Large intestine (tissue), 3 donors: ENCODE measurements around the gene PMP22. TPM values are rescaled to one million over a fixed set of nuclear protein-coding genes. Genes with fewer than 3 reads are reported as not detected.

Source experiments
- DNase-seq, 2 donors: peaks; one replicate each; pipeline versions ENCODE4 v3.0.0 to v3.0.0-alpha.2; 2013
- H3K27ac ChIP-seq: one replicate; pipeline ENCODE4 v1.5.1; 2013; ENCODE audit warnings: low read length
- H3K27me3 ChIP-seq: 2 replicates; pipeline ENCODE4 v1.6.1; 2013; ENCODE audit warnings: low read length; ENCODE audit not compliant: control insufficient read depth, insufficient read depth
- H3K36me3 ChIP-seq: 2 replicates; pipeline ENCODE4 v1.6.1; 2013; ENCODE audit warnings: low read length; ENCODE audit not compliant: control insufficient read depth, insufficient read depth
- H3K4me1 ChIP-seq: one replicate; pipeline ENCODE4 v1.6.1; 2013; ENCODE audit warnings: low read length; ENCODE audit not compliant: control insufficient read depth, insufficient read depth
- H3K4me3 ChIP-seq: one replicate; pipeline ENCODE4 v1.5.1; 2013; ENCODE audit warnings: low read length
- H3K9me3 ChIP-seq: one replicate; pipeline ENCODE4 v1.6.1; 2013; ENCODE audit warnings: mild to moderate bottlenecking, low read depth, low read length, moderate library complexity; ENCODE audit not compliant: control insufficient read depth
- WGBS: methylation state at CpG from one replicate; pipeline ENCODE4 v1.1.5; 2013; ENCODE audit warnings: low lambda C conversion rate; ENCODE audit not compliant: insufficient coverage; 5-methylcytosine and 5-hydroxymethylcytosine counted together
- polyA plus RNA-seq: library from polyadenylated mRNA; unstranded; fragments of 120-200 nt; gene quantifications from one replicate; pipeline ENCODE4 v1.2.1, GENCODE V29; 2013

Gene PMP22
- polyA plus RNA-seq, 1 donor, result 74.0 TPM

GRCh38 chr17:15293558-15293957, 28.4 kb upstream of the PMP22 start:
- no peak overlapping the region for H3K27ac ChIP-seq
- no peaks in the 10 kb centered on the region for H3K36me3 ChIP-seq
- H3K4me3 ChIP-seq, result no peak overlapping the region
- no CpG with 5 or more reads among the region's 3 CpGs for WGBS
- no peaks in the 10 kb centered on the region for H3K4me1 ChIP-seq
- H3K9me3 ChIP-seq, result no peaks in the 10 kb centered on the region
- no peaks in the 10 kb centered on the region for H3K27me3 ChIP-seq
- DNase-seq, result no peak

GRCh38 chr17:15291674-15292361, 26.7 kb upstream of the PMP22 start:
- Histone ChIP-seq H3K4me3 (no peak overlapping the region), H3K4me1 (no peaks in the 10 kb centered on the region), H3K27me3 (no peaks in the 10 kb centered on the region), H3K27ac (no peak overlapping the region), H3K9me3 (no peaks in the 10 kb centered on the region), H3K36me3 (no peaks in the 10 kb centered on the region)
- no peak for DNase-seq
- WGBS, result 50% methylated on average over 1 of the region's 8 CpGs

GRCh38 chr17:15290605-15291004, 25.5 kb upstream of the PMP22 start:
- no CpG with 5 or more reads among the region's 6 CpGs for WGBS
- Histone ChIP-seq H3K27me3 (no peaks in the 10 kb centered on the region), H3K9me3 (no peaks in the 10 kb centered on the region), H3K27ac (no peak overlapping the region), H3K36me3 (no peaks in the 10 kb centered on the region), H3K4me1 (no peaks in the 10 kb centered on the region), H3K4me3 (no peak overlapping the region)
- no peak for DNase-seq

- no peak for DNase-seq
- Histone ChIP-seq H3K9me3 (no peaks in the 10 kb centered on the region), H3K36me3 (no peaks in the 10 kb centered on the region), H3K4me1 (no peaks in the 10 kb centered on the region), H3K27ac (no peak overlapping the region), H3K27me3 (no peaks in the 10 kb centered on the region), H3K4me3 (no peak overlapping the region)
- 38% methylated on average over 2 of the region's 22 CpGs for WGBS
Observed at GRCh38 chr17:15289285-15290183, 24.4 kb upstream of the PMP22 start.

- WGBS, result no CpG with 5 or more reads among the region's 1 CpG
- Histone ChIP-seq H3K27ac (no peak overlapping the region), H3K4me1 (no peaks in the 10 kb centered on the region), H3K9me3 (no peaks in the 10 kb centered on the region), H3K36me3 (no peaks in the 10 kb centered on the region), H3K27me3 (no peaks in the 10 kb centered on the region), H3K4me3 (no peak overlapping the region)
- no peak for DNase-seq
Observed at GRCh38 chr17:15288859-15289258, 23.7 kb upstream of the PMP22 start.

- no peaks in the 10 kb centered on the region for H3K4me1 ChIP-seq
- WGBS, result no CpG with 5 or more reads among the region's 4 CpGs
- no peak overlapping the region for H3K27ac ChIP-seq
- no peaks in the 10 kb centered on the region for H3K27me3 ChIP-seq
- no peak overlapping the region for H3K4me3 ChIP-seq
- no peaks in the 10 kb centered on the region for H3K36me3 ChIP-seq
- no peak for DNase-seq
- H3K9me3 ChIP-seq, result no peaks in the 10 kb centered on the region
Observed at GRCh38 chr17:15287538-15288267, 22.6 kb upstream of the PMP22 start.

- Histone ChIP-seq H3K36me3 (no peaks in the 10 kb centered on the region), H3K9me3 (no peaks in the 10 kb centered on the region), H3K4me1 (no peaks in the 10 kb centered on the region), H3K27me3 (no peaks in the 10 kb centered on the region), H3K27ac (no peak overlapping the region), H3K4me3 (no peak overlapping the region)
- no peak for DNase-seq
- no CpG with 5 or more reads among the region's 6 CpGs for WGBS
Observed at GRCh38 chr17:15285466-15285865, 20.3 kb upstream of the PMP22 start.

- Histone ChIP-seq H3K4me3 (no peak overlapping the region), H3K4me1 (no peaks in the 10 kb centered on the region), H3K9me3 (no peaks in the 10 kb centered on the region), H3K36me3 (no peaks in the 10 kb centered on the region), H3K27ac (no peak overlapping the region), H3K27me3 (no peaks in the 10 kb centered on the region)
- DNase-seq, result no peak
- WGBS, result no CpG with 5 or more reads among the region's 2 CpGs
Observed at GRCh38 chr17:15284537-15284936, 19.4 kb upstream of the PMP22 start.

GRCh38 chr17:15284107-15284506, 19.0 kb upstream of the PMP22 start:
- no peaks in the 10 kb centered on the region for H3K4me1 ChIP-seq
- 95% methylated on average over 3 of the region's 6 CpGs for WGBS
- DNase-seq, result no peak
- no peak overlapping the region for H3K27ac ChIP-seq
- no peaks in the 10 kb centered on the region for H3K36me3 ChIP-seq
- no peaks in the 10 kb centered on the region for H3K27me3 ChIP-seq
- no peaks in the 10 kb centered on the region for H3K9me3 ChIP-seq
- H3K4me3 ChIP-seq, result no peak overlapping the region

GRCh38 chr17:15281909-15282308, 16.8 kb upstream of the PMP22 start:
- no peaks in the 10 kb centered on the region for H3K27me3 ChIP-seq
- H3K36me3 ChIP-seq, result no peaks in the 10 kb centered on the region
- no peaks in the 10 kb centered on the region for H3K4me1 ChIP-seq
- DNase-seq, result no peak
- no peak overlapping the region for H3K4me3 ChIP-seq
- H3K27ac ChIP-seq, result no peak overlapping the region
- H3K9me3 ChIP-seq, result no peaks in the 10 kb centered on the region
- WGBS, result 96% methylated on average over 3 of the region's 3 CpGs
